Trophoblast cell (in vitro differentiated cells and primary cell): ENCODE data around the gene ADCY9.

Experiments
- DNase-seq, 2 donors: peaks; one replicate each; pipeline ENCODE4 v3.0.0-alpha.2; 2016
- H2AFZ ChIP-seq: 2 replicates; pipeline ENCODE4 v1.6.1; 2013; ENCODE audit warnings: low read length, moderate library complexity, mild to moderate bottlenecking; ENCODE audit not compliant: insufficient read depth, poor library complexity
- H2AK5ac ChIP-seq: 2 replicates; pipeline ENCODE4 v1.6.1; 2013; ENCODE audit warnings: mild to moderate bottlenecking, low read length
- H2BK120ac ChIP-seq: 2 replicates; pipeline ENCODE4 v1.6.1; 2013; ENCODE audit warnings: low read length, mild to moderate bottlenecking, moderate library complexity; ENCODE audit not compliant: insufficient read depth, poor library complexity
- H2BK12ac ChIP-seq: 2 replicates; pipeline ENCODE4 v1.6.1; 2013; ENCODE audit warnings: mild to moderate bottlenecking, low read length, moderate library complexity
- H2BK5ac ChIP-seq: 2 replicates; pipeline ENCODE4 v1.6.1; 2013; ENCODE audit warnings: low read length, low read depth, moderate library complexity, mild to moderate bottlenecking; ENCODE audit not compliant: poor library complexity
- H3K14ac ChIP-seq: 2 replicates; pipeline ENCODE4 v1.6.1; 2013; ENCODE audit warnings: mild to moderate bottlenecking, low read length
- H3K18ac ChIP-seq: 2 replicates; pipeline ENCODE4 v1.6.1; 2013; ENCODE audit warnings: mild to moderate bottlenecking, low read length
- H3K23ac ChIP-seq: 2 replicates; pipeline ENCODE4 v1.6.1; 2013; ENCODE audit warnings: low read length
- H3K27ac ChIP-seq: 2 replicates; pipeline ENCODE4 v1.5.1; 2013; ENCODE audit warnings: low read depth, mild to moderate bottlenecking, inconsistent platforms, low read length, moderate library complexity
- H3K27me3 ChIP-seq: 2 replicates; pipeline ENCODE4 v1.6.1; 2013; ENCODE audit warnings: inconsistent platforms, mild to moderate bottlenecking, low read length, moderate library complexity; ENCODE audit not compliant: insufficient read depth
- H3K36me3 ChIP-seq, 2 experiments: 1 replicate in 1 of 2; 2 replicates in 1 of 2; pipeline ENCODE4 v1.6.1; 2013; ENCODE audit warnings: low read length in 2 of 2, mild to moderate bottlenecking in 2 of 2, moderate library complexity in 1 of 2; ENCODE audit not compliant: insufficient read depth in 2 of 2, control insufficient read depth in 1 of 2
- H3K4ac ChIP-seq: 2 replicates; pipeline ENCODE4 v1.6.1; 2013; ENCODE audit warnings: low read depth, mild to moderate bottlenecking, low read length, moderate library complexity
- H3K4me1 ChIP-seq, 2 experiments: 1 replicate in 1 of 2; 2 replicates in 1 of 2; pipeline ENCODE4 v1.6.1; 2013; ENCODE audit warnings: low read length in 2 of 2, mild to moderate bottlenecking in 2 of 2, moderate library complexity in 1 of 2; ENCODE audit not compliant: insufficient read depth in 2 of 2, control insufficient read depth in 1 of 2
- H3K4me2 ChIP-seq: 2 replicates; pipeline ENCODE4 v1.6.1; 2013; ENCODE audit warnings: inconsistent platforms, mild to moderate bottlenecking, low read length, moderate library complexity
- H3K4me3 ChIP-seq: 2 replicates; pipeline ENCODE4 v1.5.1; 2013; ENCODE audit warnings: mild to moderate bottlenecking, low read depth, low read length, inconsistent platforms
- H3K79me1 ChIP-seq: one replicate; pipeline ENCODE4 v1.6.1; 2013; ENCODE audit warnings: low read length
- H3K79me2 ChIP-seq: 2 replicates; pipeline ENCODE4 v1.6.1; 2013; ENCODE audit warnings: low read length, mild to moderate bottlenecking; ENCODE audit not compliant: control insufficient read depth, insufficient read depth, poor library complexity
- H3K9ac ChIP-seq: 2 replicates; pipeline ENCODE4 v1.6.1; 2013; ENCODE audit warnings: mild to moderate bottlenecking, low read length
- H3K9me3 ChIP-seq: 2 replicates; pipeline ENCODE4 v1.6.1; 2013; ENCODE audit warnings: low read depth, mild to moderate bottlenecking, control low read depth, inconsistent platforms, low read length; ENCODE audit not compliant: insufficient read depth
- H4K12ac ChIP-seq: 2 replicates; pipeline ENCODE4 v1.6.1; 2013; ENCODE audit warnings: low read depth, mild to moderate bottlenecking, low read length, moderate library complexity
- H4K8ac ChIP-seq: 2 replicates; pipeline ENCODE4 v1.6.1; 2013; ENCODE audit warnings: low read depth, mild to moderate bottlenecking, low read length, moderate library complexity
- H4K91ac ChIP-seq: one replicate; pipeline ENCODE4 v1.6.1; 2013; ENCODE audit warnings: low read depth, mild to moderate bottlenecking, low read length, moderate library complexity
- WGBS: extraction: QIAGEN DNeasy Blood & Tissue Kit; methylation state at CpG from one replicate; pipeline ENCODE4 v1.1.7; 2013; ENCODE audit warnings: missing lambda C conversion rate; ENCODE audit not compliant: insufficient read length, insufficient coverage; ENCODE audit errors: extremely low coverage; 5-methylcytosine and 5-hydroxymethylcytosine counted together

ADCY9 gene

DNA sequence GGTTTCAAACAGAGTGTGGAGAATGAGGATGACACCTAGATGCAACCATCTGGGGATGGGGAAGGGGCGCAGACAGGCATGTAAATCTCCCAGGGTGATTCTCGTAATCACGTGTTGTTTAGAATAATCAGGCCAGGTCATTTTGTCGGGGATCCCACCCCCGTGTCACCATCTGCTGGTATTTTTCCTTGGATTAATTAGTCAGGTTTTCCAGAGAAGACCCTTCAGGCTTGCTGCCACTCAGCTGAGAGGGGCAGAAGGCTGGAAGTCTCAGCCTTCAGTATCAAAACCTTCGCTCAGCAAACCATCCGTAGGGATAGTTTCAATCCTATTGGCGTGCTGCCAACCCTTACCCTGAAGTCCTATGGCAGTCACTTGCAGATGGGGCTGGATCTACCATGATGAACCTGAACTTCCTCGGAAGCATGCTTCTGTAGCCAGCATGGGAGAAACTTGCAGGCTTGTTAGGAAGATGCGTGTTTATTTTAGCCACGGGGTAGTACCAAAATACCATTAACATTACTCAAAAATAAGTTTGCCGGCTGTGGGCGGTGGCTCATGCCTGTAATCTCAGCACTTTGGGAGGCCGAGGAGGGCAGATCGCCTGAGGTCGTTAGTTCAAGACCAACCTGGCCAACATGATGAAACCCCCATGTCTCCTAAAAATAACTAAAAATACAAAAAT lies 7.5 kb upstream of the ADCY9 start:
- Histone ChIP-seq H3K79me1 (no peaks in the 10 kb centered on the region), H3K4me1 (no peaks in the 10 kb centered on the region), H2BK5ac (no peak overlapping the region), H3K23ac (no peak overlapping the region), H2BK120ac (no peak overlapping the region), H2AFZ (no peak overlapping the region), H3K36me3 (no peaks in the 10 kb centered on the region), H3K18ac (no peak overlapping the region), H3K9me3 (no peaks in the 10 kb centered on the region), H3K27me3 (no peaks in the 10 kb centered on the region), H3K4me3 (no peak overlapping the region), H4K8ac (no peak overlapping the region), H3K14ac (no peak overlapping the region), H4K91ac (no peak overlapping the region), H3K27ac (no peak overlapping the region), H3K79me2 (no peaks in the 10 kb centered on the region), H3K9ac (no peak overlapping the region), H2AK5ac (no peak overlapping the region), H3K4ac (no peak overlapping the region), H2BK12ac (no peak overlapping the region), H4K12ac (no peak overlapping the region), H3K4me2 (no peak overlapping the region)
- DNase-seq: peak; percentile 70 to 84
- WGBS: no CpG with 5 or more reads among the region's 16 CpGs

DNA sequence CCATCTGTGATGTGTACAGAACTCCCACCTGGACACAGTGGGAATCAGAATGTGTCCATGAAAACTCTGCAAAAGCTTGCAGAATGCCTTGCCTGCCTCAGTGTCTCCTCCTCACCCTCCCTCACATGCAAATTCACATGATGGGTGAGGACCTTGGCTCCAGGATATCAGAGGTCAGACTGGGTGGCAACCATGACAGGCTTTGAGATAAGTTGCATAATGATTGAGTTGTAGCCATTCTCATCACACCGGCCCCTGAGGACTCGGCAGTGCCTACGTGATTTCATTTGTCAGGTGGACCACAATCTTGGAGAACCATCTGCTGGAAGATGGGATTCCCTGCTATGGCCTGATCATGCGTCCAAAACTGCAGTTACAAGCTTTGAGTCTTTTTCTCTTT lies 3.9 kb upstream of the ADCY9 start:
- Histone ChIP-seq H3K4me2 (no peak overlapping the region), H3K27ac (no peak overlapping the region), H4K8ac (no peak overlapping the region), H3K9ac (no peak overlapping the region), H3K9me3 (peaks cover 1% of the 10 kb centered on the region), H3K36me3 (no peaks in the 10 kb centered on the region), H3K79me1 (peaks cover 4% of the 10 kb centered on the region), H4K12ac (no peak overlapping the region), H2BK12ac (no peak overlapping the region), H3K79me2 (peaks cover 4% of the 10 kb centered on the region), H3K23ac (no peak overlapping the region), H2BK120ac (no peak overlapping the region), H3K4me1 (peaks cover 6 to 8% of the 10 kb centered on the region in 2 experiments), H3K27me3 (peaks cover 2% of the 10 kb centered on the region), H2AFZ (no peak overlapping the region), H3K4ac (no peak overlapping the region), H3K4me3 (no peak overlapping the region), H3K18ac (no peak overlapping the region), H3K14ac (no peak overlapping the region), H2AK5ac (no peak overlapping the region), H2BK5ac (no peak overlapping the region), H4K91ac (no peak overlapping the region)
- WGBS: no CpG with 5 or more reads among the region's 4 CpGs
- DNase-seq: no peak

DNA sequence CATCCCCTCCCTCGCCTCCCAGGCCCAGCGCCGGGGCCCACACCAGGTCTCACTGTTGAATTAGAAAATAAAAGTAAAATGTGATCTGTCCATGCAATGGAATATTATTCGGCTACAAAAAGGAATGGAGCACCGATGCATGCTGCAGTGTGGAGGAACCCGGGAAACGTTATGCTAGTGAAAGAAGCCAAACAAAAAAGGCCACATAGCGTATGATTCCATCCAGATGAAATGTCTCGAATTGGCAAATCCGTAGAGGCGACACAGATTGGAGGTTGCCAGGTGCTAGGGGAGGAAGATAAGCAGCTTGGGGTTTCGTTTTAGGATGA lies 972 bp upstream of the ADCY9 start:
- no CpG with 5 or more reads among the region's 12 CpGs for WGBS
- Histone ChIP-seq H3K27me3 (peaks cover 3% of the 10 kb centered on the region), H3K4ac (no peak overlapping the region)

DNA sequence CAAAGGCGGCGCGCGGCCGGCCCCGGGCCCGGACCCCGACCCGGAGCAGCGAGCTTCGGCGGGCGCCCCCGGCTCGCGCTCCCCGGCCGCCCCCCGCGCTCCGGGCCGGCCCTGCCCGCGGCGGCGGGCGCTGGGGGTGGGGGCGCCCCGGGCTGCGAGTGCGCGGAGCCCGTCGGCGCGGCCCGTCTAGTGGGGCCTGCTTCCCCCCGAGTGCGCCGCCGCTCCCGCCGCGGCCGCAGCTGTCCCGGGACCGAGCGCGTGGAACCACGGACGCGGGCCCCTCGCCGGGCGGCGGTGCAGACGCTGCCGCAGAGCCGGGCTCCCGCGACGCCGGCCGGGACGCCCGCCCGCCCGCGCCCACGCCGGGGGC lies 308 bp downstream of the ADCY9 start:
- H3K23ac ChIP-seq: no peak overlapping the region
- H3K14ac ChIP-seq: no peak overlapping the region
- H3K4me2 ChIP-seq: peak overlapping the region; percentile 95
- peaks cover 0 to 2% of the 10 kb centered on the region in 2 experiments for H3K36me3 ChIP-seq
- no peak overlapping the region for H3K9ac ChIP-seq
- DNase-seq: no peak
- peaks cover 4% of the 10 kb centered on the region for H3K79me2 ChIP-seq
- H4K91ac ChIP-seq: peak overlapping the region; percentile 39
- H2BK12ac ChIP-seq: no peak overlapping the region
- WGBS: no CpG with 5 or more reads among the region's 71 CpGs
- H3K27ac ChIP-seq: no peak overlapping the region
- no peak overlapping the region for H3K4ac ChIP-seq
- H3K27me3 ChIP-seq: peaks cover 3% of the 10 kb centered on the region
- H3K4me3 ChIP-seq: peak overlapping the region; percentile 77
- H3K4me1 ChIP-seq: peaks cover 19 to 31% of the 10 kb centered on the region in 2 experiments
- peaks cover 6% of the 10 kb centered on the region for H3K9me3 ChIP-seq
- no peak overlapping the region for H2BK5ac ChIP-seq
- H3K18ac ChIP-seq: no peak overlapping the region
- no peak overlapping the region for H4K12ac ChIP-seq
- H4K8ac ChIP-seq: peak overlapping the region; percentile 61
- no peak overlapping the region for H2AK5ac ChIP-seq
- H2AFZ ChIP-seq: peak overlapping the region; percentile 64
- no peak overlapping the region for H2BK120ac ChIP-seq
- H3K79me1 ChIP-seq: peaks cover 7% of the 10 kb centered on the region

More for the DNA sequence above, 972 bp upstream of the ADCY9 start:
- Histone ChIP-seq H3K23ac (no peak overlapping the region), H3K79me1 (peaks cover 4% of the 10 kb centered on the region), H3K27ac (no peak overlapping the region), H2BK5ac (no peak overlapping the region), H2AFZ (no peak overlapping the region), H4K8ac (peak overlapping the region; percentile 68), H3K9me3 (peaks cover 6% of the 10 kb centered on the region), H3K79me2 (peaks cover 4% of the 10 kb centered on the region), H3K36me3 (peaks cover 0 to 2% of the 10 kb centered on the region in 2 experiments), H2BK120ac (no peak overlapping the region), H4K12ac (no peak overlapping the region), H3K14ac (no peak overlapping the region), H3K4me3 (no peak overlapping the region), H3K4me2 (no peak overlapping the region), H2BK12ac (no peak overlapping the region), H2AK5ac (no peak overlapping the region), H3K9ac (no peak overlapping the region), H3K18ac (no peak overlapping the region), H3K4me1 (peaks cover 15 to 25% of the 10 kb centered on the region in 2 experiments), H4K91ac (no peak overlapping the region)
- no peak for DNase-seq
